Nephron (organoid): ENCODE data around the gene SLC22A17.

Experiments used
- H3K27ac Mint-ChIP-seq, 3 experiments: 2 replicates each; pipeline ENCODE4 v1.8.0; 2020; ENCODE audit warnings: mixed read lengths in 3 of 3, mild to moderate bottlenecking in 2 of 3, moderate library complexity in 1 of 3
- H3K27me3 Mint-ChIP-seq: 2 replicates; pipeline ENCODE4 v1.8.0; 2021; ENCODE audit warnings: low read depth, mild to moderate bottlenecking, moderate library complexity, mixed read lengths
- H3K36me3 Mint-ChIP-seq: 2 replicates; pipeline ENCODE4 v1.8.0; 2020; ENCODE audit warnings: low read depth, mixed read lengths
- H3K4me1 Mint-ChIP-seq: 2 replicates; pipeline ENCODE4 v1.8.0; 2020; ENCODE audit warnings: mixed read lengths
- H3K4me3 Mint-ChIP-seq, 3 experiments: 2 replicates each; pipeline ENCODE4 v1.8.0; 2020; ENCODE audit warnings: mild to moderate bottlenecking in 3 of 3, mixed read lengths in 3 of 3, moderate library complexity in 2 of 3
- H3K9me3 Mint-ChIP-seq: 2 replicates; pipeline ENCODE4 v1.8.0; 2020; ENCODE audit warnings: mixed read lengths
- TF ChIP-seq, protein P1 (sequence below), 3 experiments: fragments of 200-600 bp; sonication (generic); IDR thresholded peaks; one replicate each; pipeline ENCODE4 v1.5.0; 2021; ENCODE audit warnings: antibody characterized with exemption in 3 of 3; ENCODE audit not compliant: unreplicated experiment in 3 of 3

Gene SLC22A17

DNA sequence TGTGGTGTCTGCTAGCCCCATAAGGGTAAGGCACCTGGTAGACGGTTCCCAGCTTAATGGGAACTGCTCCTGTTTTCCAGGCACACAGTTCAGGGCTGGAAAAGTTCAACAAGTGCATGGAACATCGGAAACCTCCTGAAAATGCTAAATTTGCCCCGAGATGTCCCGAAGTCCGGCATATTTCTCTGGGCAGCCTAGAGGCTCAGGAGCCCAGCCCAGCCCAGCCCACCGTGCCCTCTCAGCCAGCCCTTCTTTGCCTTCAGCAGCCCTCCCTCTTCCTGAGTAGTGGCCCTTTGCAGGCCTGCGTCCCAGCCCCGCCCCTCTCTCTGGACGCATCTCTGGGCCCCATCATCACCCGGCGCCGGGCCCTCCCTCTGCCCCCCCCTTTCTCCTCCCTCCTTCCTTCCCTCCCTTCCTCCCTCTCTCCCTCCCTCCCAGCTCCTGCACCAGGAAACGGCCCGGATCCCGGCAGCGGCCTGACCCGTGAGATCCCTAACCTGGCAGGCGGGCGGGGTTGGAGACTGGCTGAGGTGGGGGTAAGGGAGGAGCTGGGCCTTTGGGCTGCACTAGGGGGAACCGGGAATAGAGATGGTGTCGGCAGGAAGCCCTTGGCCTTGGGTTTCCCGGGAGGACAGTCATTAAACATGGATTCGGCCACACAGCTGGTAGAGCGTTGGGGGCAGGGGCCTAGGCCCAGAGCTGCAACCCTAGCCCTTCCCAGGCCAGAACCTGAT is 46.1 kb downstream of the SLC22A17 start, which contains the start of gene BCL2L2:
Gene BCL2L2 (plus strand): TSS at position 422 of the 734 bp plus-strand sequence. CDS start 935 bp downstream, outside the sequence.
- Mint-ChIP-seq H3K27ac (peak within 1 kb of the TSS; percentile 92 to 97 (median 95)), H3K4me1 (peaks cover 42% of the 10 kb centered on the region), H3K4me3 (peak within 1 kb of the TSS; percentile 93 to 98 (median 95)), H3K27me3 (peaks cover 5% of the 10 kb centered on the region), H3K36me3 (peaks cover 21% of the 10 kb centered on the region), H3K9me3 (no peaks in the 10 kb centered on the region)
- TF ChIP-seq, protein P1, sequence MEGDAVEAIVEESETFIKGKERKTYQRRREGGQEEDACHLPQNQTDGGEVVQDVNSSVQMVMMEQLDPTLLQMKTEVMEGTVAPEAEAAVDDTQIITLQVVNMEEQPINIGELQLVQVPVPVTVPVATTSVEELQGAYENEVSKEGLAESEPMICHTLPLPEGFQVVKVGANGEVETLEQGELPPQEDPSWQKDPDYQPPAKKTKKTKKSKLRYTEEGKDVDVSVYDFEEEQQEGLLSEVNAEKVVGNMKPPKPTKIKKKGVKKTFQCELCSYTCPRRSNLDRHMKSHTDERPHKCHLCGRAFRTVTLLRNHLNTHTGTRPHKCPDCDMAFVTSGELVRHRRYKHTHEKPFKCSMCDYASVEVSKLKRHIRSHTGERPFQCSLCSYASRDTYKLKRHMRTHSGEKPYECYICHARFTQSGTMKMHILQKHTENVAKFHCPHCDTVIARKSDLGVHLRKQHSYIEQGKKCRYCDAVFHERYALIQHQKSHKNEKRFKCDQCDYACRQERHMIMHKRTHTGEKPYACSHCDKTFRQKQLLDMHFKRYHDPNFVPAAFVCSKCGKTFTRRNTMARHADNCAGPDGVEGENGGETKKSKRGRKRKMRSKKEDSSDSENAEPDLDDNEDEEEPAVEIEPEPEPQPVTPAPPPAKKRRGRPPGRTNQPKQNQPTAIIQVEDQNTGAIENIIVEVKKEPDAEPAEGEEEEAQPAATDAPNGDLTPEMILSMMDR (IDR thresholded peaks at IDR 0.05; ENCODE audit: unreplicated experiment in 3 of 3): no peak

- Mint-ChIP-seq H3K4me1 (peaks cover 35% of the 10 kb centered on the region), H3K4me3 (peak within 1 kb of the TSS; percentile 98 to 99 (median 98))
- TF ChIP-seq, protein P1 (IDR thresholded peaks at IDR 0.05; ENCODE audit: unreplicated experiment in 3 of 3): no peak
Measured at GRCh38 chr14:23302290-23303225, 50.1 kb downstream of the SLC22A17 start, which contains the start of gene PPP1R3E. PPP1R3E (minus strand) TSS chr14:23302859; CDS start chr14:23302576, 283 bp downstream.

DNA sequence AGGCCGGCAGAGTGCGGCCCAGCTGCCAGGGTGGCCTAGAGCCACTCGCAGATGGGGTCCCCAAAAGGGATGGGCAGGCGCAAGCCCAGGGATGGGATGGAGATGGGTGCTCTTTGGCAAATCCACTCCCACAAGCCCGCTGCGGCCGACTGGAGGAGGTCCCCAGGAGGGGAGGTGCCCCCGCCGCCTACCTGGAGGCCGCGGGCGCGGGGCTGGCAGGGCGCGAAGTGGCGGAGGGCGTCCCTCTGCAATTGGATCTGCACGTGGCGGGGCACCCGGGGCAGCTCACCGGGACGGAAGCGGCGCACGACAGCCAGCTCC is 50.8 kb downstream of the SLC22A17 start:
- Mint-ChIP-seq H3K4me3 (peak overlapping the region; percentile 98 to 99 (median 98)), H3K27me3 (no peaks in the 10 kb centered on the region), H3K36me3 (no peaks in the 10 kb centered on the region), H3K27ac (peak overlapping the region; percentile 98 to 100 (median 100)), H3K9me3 (no peaks in the 10 kb centered on the region), H3K4me1 (peaks cover 33% of the 10 kb centered on the region)
- TF ChIP-seq, protein P1 (IDR thresholded peaks at IDR 0.05; ENCODE audit: unreplicated experiment in 3 of 3): no peak

More at GRCh38 chr14:23302290-23303225, 50.1 kb downstream of the SLC22A17 start, which contains the start of gene PPP1R3E:
- Mint-ChIP-seq H3K27ac (peak within 1 kb of the TSS; percentile 98 to 100 (median 100)), H3K9me3 (no peaks in the 10 kb centered on the region), H3K36me3 (peaks cover 3% of the 10 kb centered on the region), H3K27me3 (no peaks in the 10 kb centered on the region)

DNA sequence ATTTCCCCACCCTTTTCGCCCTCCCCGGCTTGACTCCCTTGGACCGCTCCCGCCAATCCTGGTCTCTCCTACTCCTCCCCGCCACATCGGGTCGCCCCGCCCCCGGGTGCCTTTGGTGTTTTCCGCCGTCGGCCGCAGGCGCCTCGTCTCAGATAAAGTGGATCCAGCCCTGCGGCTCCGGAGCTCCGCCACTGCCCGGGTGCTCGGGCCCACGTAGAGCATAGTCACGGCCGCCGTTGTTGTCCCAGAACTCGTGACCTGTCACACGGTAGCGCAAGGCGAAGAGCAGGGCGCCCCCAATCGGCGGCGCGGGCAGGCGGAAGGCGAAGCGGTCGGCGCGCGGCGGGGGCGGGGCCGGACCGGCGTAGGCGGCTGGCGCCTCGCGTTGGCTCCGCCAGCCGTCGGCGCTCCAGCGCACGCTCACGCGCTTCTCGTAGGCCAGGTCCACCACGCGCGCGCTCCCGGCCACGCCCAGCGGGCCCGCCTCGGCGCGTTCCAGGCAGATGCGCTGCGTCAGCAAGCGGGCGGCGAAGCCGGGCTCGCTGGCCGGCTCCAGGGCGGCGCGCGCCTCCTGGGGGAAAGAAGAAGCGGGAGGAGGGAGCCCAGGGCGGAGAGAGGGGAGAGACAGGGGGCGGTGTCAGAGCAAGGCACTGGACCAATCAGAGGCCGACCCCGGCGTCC is 51.3 kb downstream of the SLC22A17 start:
- Mint-ChIP-seq H3K27ac (peak overlapping the region; percentile 98 to 100 (median 100)), H3K9me3 (no peaks in the 10 kb centered on the region), H3K36me3 (no peaks in the 10 kb centered on the region), H3K4me3 (peak overlapping the region; percentile 98 to 99 (median 98)), H3K4me1 (peaks cover 33% of the 10 kb centered on the region), H3K27me3 (no peaks in the 10 kb centered on the region)
- TF ChIP-seq, protein P1 (IDR thresholded peaks at IDR 0.05; ENCODE audit: unreplicated experiment in 3 of 3): peak; percentile 79 to 85 (median 82)

- Mint-ChIP-seq H3K4me3 (peak overlapping the region; percentile 93 to 98 (median 98)), H3K36me3 (no peaks in the 10 kb centered on the region), H3K27ac (peak overlapping the region; percentile 98 to 100 (median 100)), H3K27me3 (no peaks in the 10 kb centered on the region), H3K9me3 (no peaks in the 10 kb centered on the region), H3K4me1 (peaks cover 26% of the 10 kb centered on the region)
- TF ChIP-seq, protein P1 (IDR thresholded peaks at IDR 0.05; ENCODE audit: unreplicated experiment in 3 of 3): no peak
Measured at GRCh38 chr14:23300687-23301223, 51.9 kb downstream of the SLC22A17 start.
